Calu3 (cell line): ENCODE measurements around the gene ANKRD13C. TPM values are rescaled to one million over a fixed set of nuclear protein-coding genes. Genes with fewer than 3 reads are reported as not detected.

Source experiments
- Bru-seq: library from RNA; stranded (reverse); fragments of 400-500 nt; gene quantifications from one replicate; lab custom pipeline; 2021; lab: Mats Ljungman, UMichigan
- BruChase-seq, 2 experiments: library from RNA; stranded (reverse); fragments of 400-500 nt; gene quantifications; one replicate each; lab custom pipeline; 2021; lab: Mats Ljungman, UMichigan
- BruUV-seq: library from RNA; stranded (reverse); fragments of 400-500 nt; replicated peaks from 2 replicates; lab custom pipeline; 2021; lab: Mats Ljungman, UMichigan
- CTCF ChIA-PET: fragments of 300-600 bp; sonication (Branson Sonifier 250); formaldehyde crosslinking; loops from one replicate; lab custom pipeline; 2022; ENCODE audit warnings: antibody characterized with exemption; lab: Charles Lee
- DNase-seq: peaks from one replicate; pipeline ENCODE4 v3.0.0; 2022
- H3K27ac Mint-ChIP-seq: one replicate; pipeline ENCODE4 v1.8.0; 2022; ENCODE audit warnings: mixed read lengths; ENCODE audit not compliant: unreplicated experiment
- H3K27me3 Mint-ChIP-seq: one replicate; pipeline ENCODE4 v1.8.0; 2022; ENCODE audit warnings: mixed read lengths; ENCODE audit not compliant: unreplicated experiment
- H3K36me3 Mint-ChIP-seq: one replicate; pipeline ENCODE4 v1.8.0; 2022; ENCODE audit warnings: mild to moderate bottlenecking, moderate library complexity, mixed read lengths; ENCODE audit not compliant: insufficient read depth, unreplicated experiment
- H3K4me1 Mint-ChIP-seq: one replicate; pipeline ENCODE4 v1.8.0; 2022; ENCODE audit warnings: mild to moderate bottlenecking, low read depth, mixed read lengths; ENCODE audit not compliant: unreplicated experiment
- H3K4me3 Mint-ChIP-seq: one replicate; pipeline ENCODE4 v1.8.0; 2022; ENCODE audit warnings: mild to moderate bottlenecking, low read depth, moderate library complexity, mixed read lengths; ENCODE audit not compliant: unreplicated experiment
- H3K9me3 Mint-ChIP-seq: one replicate; pipeline ENCODE4 v1.8.0; 2022; ENCODE audit warnings: low read depth, mixed read lengths; ENCODE audit not compliant: unreplicated experiment
- intact Hi-C: fragments of 100-400 bp; cut with micrococcal nuclease; formaldehyde crosslinking; loops from one replicate; pipeline ENCODE4 v1.10.0; 2022; ENCODE audit not compliant: unreplicated experiment
- long read RNA-seq: library from polyadenylated mRNA; stranded (forward); transcript quantifications from one replicate; pipeline ENCODE4 v2.0.0, GENCODE V29; 2022
- total RNA-seq: library from RNA; stranded (reverse); gene quantifications from 2 replicates; pipeline ENCODE4 v1.2.3, GENCODE V29; 2022
- TF ChIP-seq, protein P1 (sequence below): fragments of 200-600 bp; IDR thresholded peaks from one replicate; pipeline ENCODE4 v1.8.0; 2022; ENCODE audit warnings: antibody characterized with exemption; ENCODE audit not compliant: unreplicated experiment

The ANKRD13C gene, protein sequence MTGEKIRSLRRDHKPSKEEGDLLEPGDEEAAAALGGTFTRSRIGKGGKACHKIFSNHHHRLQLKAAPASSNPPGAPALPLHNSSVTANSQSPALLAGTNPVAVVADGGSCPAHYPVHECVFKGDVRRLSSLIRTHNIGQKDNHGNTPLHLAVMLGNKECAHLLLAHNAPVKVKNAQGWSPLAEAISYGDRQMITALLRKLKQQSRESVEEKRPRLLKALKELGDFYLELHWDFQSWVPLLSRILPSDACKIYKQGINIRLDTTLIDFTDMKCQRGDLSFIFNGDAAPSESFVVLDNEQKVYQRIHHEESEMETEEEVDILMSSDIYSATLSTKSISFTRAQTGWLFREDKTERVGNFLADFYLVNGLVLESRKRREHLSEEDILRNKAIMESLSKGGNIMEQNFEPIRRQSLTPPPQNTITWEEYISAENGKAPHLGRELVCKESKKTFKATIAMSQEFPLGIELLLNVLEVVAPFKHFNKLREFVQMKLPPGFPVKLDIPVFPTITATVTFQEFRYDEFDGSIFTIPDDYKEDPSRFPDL
- total RNA-seq, result 24.6 and 25.2 TPM in 2 replicates
- Bru-seq, nascent RNA, result percentile 87 among the genes with signal in this experiment
- percentile 78 among the genes with signal in this experiment for BruChase-seq, experiment 1, labeled RNA remaining after a 6-hour chase
- BruChase-seq, experiment 2, labeled RNA remaining after a 2-hour chase, result percentile 77 among the genes with signal in this experiment
- long read RNA-seq, full-length matches to known transcripts, result 14 of 34 reads
- long read RNA-seq, partial matches to known transcripts, result 4 of 34 reads
- long read RNA-seq, other reads (novel, unspliced or antisense), result 16 of 34 reads

DNA sequence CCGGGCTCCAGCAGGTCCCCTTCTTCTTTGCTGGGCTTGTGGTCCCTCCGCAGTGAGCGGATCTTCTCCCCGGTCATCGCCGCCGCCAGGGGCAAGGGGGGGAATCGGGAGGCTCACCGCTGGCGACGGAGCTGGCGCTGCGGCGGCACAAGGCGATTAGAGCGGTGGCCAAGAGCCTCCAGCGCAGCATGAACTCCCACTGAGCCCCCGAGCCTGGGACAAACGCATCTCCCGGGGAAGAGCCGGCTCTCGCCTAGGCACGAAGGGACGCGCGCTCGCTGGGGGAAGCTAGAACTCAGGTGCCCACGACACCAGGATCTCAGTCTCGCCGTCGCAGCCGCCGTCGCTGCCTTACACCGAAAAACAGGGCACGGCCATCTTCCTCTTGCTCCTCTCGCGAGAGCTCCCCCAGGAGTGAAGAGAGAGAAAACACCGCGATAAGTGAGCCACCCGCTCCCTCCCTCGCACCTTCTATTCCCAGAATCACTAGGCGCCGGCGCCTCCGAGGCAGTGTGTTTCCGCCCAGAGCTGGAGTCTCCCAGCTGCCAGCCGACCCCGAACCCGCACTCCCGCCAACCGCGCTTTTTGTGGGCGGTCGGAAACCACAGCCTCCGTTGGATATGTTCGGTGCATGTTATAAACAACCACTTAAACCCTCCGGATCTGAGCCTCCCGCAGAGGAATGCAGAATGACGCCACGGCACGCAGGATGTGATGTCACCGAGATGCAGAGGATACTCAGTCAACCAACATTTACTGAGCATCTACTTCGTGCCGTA is at the start of gene ANKRD13C:
TSS of gene ANKRD13C (minus strand) at position 391 of the 779 bp plus-strand sequence. CDS start at position 77, 314 bp downstream.
- intact Hi-C loops, result loop anchor here (2.0 to 5.0 kb wide), 2 partner anchors 37 to 56 kb away; partner anchors contain the start of gene CTH
- no TSS peak for BruUV-seq
- DNase-seq, result peak; percentile 92
- Mint-ChIP-seq H3K27ac (peak within 1 kb of the TSS; percentile 99), H3K36me3 (peaks cover 28% of the 10 kb centered on the region), H3K4me1 (peaks cover 20% of the 10 kb centered on the region), H3K4me3 (peak within 1 kb of the TSS; percentile 99), H3K27me3 (no peaks in the 10 kb centered on the region), H3K9me3 (peaks cover 3% of the 10 kb centered on the region)
- CTCF ChIA-PET, result interaction anchor here (1.5 to 2.3 kb wide), 2 partner anchors 9 to 57 kb away, joined by 3 to 6 read pairs; partner anchors contain the start of gene CTH
- TF ChIP-seq, protein P1, sequence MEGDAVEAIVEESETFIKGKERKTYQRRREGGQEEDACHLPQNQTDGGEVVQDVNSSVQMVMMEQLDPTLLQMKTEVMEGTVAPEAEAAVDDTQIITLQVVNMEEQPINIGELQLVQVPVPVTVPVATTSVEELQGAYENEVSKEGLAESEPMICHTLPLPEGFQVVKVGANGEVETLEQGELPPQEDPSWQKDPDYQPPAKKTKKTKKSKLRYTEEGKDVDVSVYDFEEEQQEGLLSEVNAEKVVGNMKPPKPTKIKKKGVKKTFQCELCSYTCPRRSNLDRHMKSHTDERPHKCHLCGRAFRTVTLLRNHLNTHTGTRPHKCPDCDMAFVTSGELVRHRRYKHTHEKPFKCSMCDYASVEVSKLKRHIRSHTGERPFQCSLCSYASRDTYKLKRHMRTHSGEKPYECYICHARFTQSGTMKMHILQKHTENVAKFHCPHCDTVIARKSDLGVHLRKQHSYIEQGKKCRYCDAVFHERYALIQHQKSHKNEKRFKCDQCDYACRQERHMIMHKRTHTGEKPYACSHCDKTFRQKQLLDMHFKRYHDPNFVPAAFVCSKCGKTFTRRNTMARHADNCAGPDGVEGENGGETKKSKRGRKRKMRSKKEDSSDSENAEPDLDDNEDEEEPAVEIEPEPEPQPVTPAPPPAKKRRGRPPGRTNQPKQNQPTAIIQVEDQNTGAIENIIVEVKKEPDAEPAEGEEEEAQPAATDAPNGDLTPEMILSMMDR, result no peak

DNA sequence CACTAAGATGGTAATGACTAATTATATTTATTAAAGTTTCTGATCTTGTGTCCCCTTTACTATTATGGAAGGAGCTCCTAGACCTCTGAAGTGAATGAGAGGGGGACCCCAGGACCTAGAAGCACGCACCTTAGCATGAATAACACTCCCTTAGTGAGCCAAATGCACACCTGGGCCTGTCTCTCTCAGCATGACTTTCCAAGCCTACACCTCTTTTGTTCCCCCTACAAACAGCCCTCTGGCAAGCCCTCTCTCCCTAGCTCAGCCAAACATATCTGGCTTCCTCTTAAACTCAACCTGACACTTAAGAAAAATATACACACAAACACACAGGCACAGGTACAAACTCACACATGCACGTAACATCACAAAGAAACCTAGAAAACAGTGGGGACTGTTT is 49.2 kb upstream of the ANKRD13C start:
- Mint-ChIP-seq H3K36me3 (no peaks in the 10 kb centered on the region), H3K9me3 (no peaks in the 10 kb centered on the region), H3K4me1 (no peaks in the 10 kb centered on the region), H3K4me3 (no peak overlapping the region), H3K27me3 (no peaks in the 10 kb centered on the region), H3K27ac (no peak overlapping the region)
- intact Hi-C loops, result no loop called here
- CTCF ChIA-PET, result no interaction called here
- DNase-seq, result no peak
- BruUV-seq, result no TSS peak
- TF ChIP-seq, protein P1, result no peak

DNA sequence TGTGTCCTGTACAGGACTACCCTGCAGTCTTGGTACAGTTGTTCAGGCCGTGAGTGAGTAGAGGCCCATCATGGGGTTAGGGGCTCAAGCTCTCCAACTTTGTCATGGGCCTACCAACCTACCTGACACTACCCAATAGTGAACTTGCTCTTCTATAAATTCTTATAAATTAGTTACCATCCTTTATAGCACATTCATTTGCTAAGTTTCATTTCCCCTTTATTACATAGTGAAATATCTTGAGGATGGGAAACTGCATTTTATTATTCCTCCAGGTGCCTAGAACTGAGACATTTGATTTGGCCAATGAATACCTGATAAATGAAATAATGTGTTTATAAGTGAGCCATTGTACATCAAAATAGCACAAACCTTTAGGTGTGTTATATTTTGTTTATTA is 47.5 kb upstream of the ANKRD13C start:
- no peak overlapping the region for H3K4me3 Mint-ChIP-seq
- H3K36me3 Mint-ChIP-seq, result no peaks in the 10 kb centered on the region
- intact Hi-C loops, result no loop called here
- no peaks in the 10 kb centered on the region for H3K9me3 Mint-ChIP-seq
- no peak for DNase-seq
- H3K27me3 Mint-ChIP-seq, result no peaks in the 10 kb centered on the region
- TF ChIP-seq, protein P1, result no peak
- H3K27ac Mint-ChIP-seq, result no peak overlapping the region
- CTCF ChIA-PET, result interaction anchor here (1.3 kb wide), 1 partner anchor 9 kb away, joined by 6 read pairs; the partner anchor contains the start of gene CTH
- BruUV-seq, result no TSS peak
- no peaks in the 10 kb centered on the region for H3K4me1 Mint-ChIP-seq

DNA sequence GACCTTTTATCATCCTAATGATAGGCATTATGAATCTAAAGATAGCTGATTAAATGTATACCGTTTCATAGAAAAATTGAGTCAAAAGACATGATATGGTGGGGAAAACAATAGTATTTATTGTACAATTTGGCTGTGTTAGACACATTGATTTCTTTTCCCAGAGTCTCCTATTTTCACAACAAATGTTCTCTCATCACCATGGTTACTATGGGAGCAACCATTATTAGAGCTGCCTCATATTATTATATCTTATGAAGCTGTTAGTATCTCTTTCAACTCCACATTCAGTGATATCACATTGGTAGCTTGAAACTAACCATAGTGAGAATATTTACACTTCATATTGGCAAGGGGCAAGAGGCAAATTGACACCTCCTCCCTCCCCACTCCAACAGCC is 45.8 kb upstream of the ANKRD13C start:
- no peaks in the 10 kb centered on the region for H3K27me3 Mint-ChIP-seq
- TF ChIP-seq, protein P1, result no peak
- intact Hi-C loops, result no loop called here
- no peaks in the 10 kb centered on the region for H3K4me1 Mint-ChIP-seq
- no peak for DNase-seq
- no peaks in the 10 kb centered on the region for H3K9me3 Mint-ChIP-seq
- BruUV-seq, result no TSS peak
- H3K4me3 Mint-ChIP-seq, result no peak overlapping the region
- no peak overlapping the region for H3K27ac Mint-ChIP-seq
- CTCF ChIA-PET, result interaction anchor here (0.6 to 1.1 kb wide), 2 partner anchors 11 kb away, joined by 3 read pairs; partner anchors contain the start of gene CTH
- H3K36me3 Mint-ChIP-seq, result no peaks in the 10 kb centered on the region
